ENCODE measurements around the gene ZNF787.

GRCh38 chr19:56079609-56080008, 41.5 kb downstream of the ZNF787 start:
- TF ChIP-seq USF1 (IDR thresholded peaks at IDR 0.05; ENCODE audit: borderline replicate concordance, extremely low read length, insufficient read depth, low read depth, low read length) (no peak), EZH2 (IDR thresholded peaks at IDR 0.05; ENCODE audit: borderline replicate concordance, control insufficient read depth, low read depth, low read length) (no peak), RCOR1 (conservative IDR thresholded peaks at IDR 0.05; ENCODE audit: low read depth, low read length) (no peak), JUND (IDR thresholded peaks at IDR 0.05; ENCODE audit: low read depth, low read length) (no peak), RAD21 (IDR thresholded peaks at IDR 0.05; ENCODE audit: insufficient read depth, low read depth, low read length) (no peak), CTCF (IDR thresholded peaks at IDR 0.05 in 2 of 3, conservative IDR thresholded peaks at IDR 0.05 in 1 of 3; ENCODE audit: control insufficient read depth in 2 of 3, extremely low read depth in 1 of 3, insufficient read depth in 1 of 3, low read depth in 3 of 3, low read length in 3 of 3) (no peak), MAX (IDR thresholded peaks at IDR 0.05; ENCODE audit: low read depth, low read length) (no peak), HDAC2 (IDR thresholded peaks at IDR 0.05) (no peak), POLR2AphosphoS5 (IDR thresholded peaks at IDR 0.05; ENCODE audit: low read length) (no peak), ZNF274 (IDR thresholded peaks at IDR 0.05; ENCODE audit: insufficient read depth, insufficient read length) (no peak), FOXK2 (IDR thresholded peaks at IDR 0.05) (no peak), ESRRA (IDR thresholded peaks at IDR 0.05; ENCODE audit: low read length) (no peak), TCF3 (IDR thresholded peaks at IDR 0.05; ENCODE audit: borderline replicate concordance, insufficient read depth, low read depth, low read length) (no peak)

Data from GM12878 (cell line).